GM12874 (cell line): ENCODE data around the gene GAS2L1.

Experiments
- CTCF ChIP-seq: IDR thresholded peaks from 2 replicates; pipeline ENCODE4 v1.5.1; 2011; ENCODE audit warnings: low read depth, mild to moderate bottlenecking, control low read depth, low read length, moderate library complexity; ENCODE audit not compliant: insufficient read depth

Gene GAS2L1

GRCh38 chr22:29331213-29331612, 24.8 kb downstream of the GAS2L1 start:
- no peak for TF ChIP-seq CTCF

- no peak for TF ChIP-seq CTCF
Observed at GRCh38 chr22:29331658-29332300, 25.3 kb downstream of the GAS2L1 start.

- no peak for TF ChIP-seq CTCF
Observed at GRCh38 chr22:29332886-29333496, 26.5 kb downstream of the GAS2L1 start.

- no peak for TF ChIP-seq CTCF
Observed at GRCh38 chr22:29334148-29334547, 27.7 kb downstream of the GAS2L1 start.

GRCh38 chr22:29334696-29335344, 28.4 kb downstream of the GAS2L1 start:
- no peak for TF ChIP-seq CTCF

GRCh38 chr22:29335656-29336055, 29.2 kb downstream of the GAS2L1 start:
- TF ChIP-seq CTCF = no peak

- TF ChIP-seq CTCF = no peak
Observed at GRCh38 chr22:29336751-29337490, 30.5 kb downstream of the GAS2L1 start.
